ENCODE measurements around the gene CACNA1C. TPM values are rescaled to one million over a fixed set of nuclear protein-coding genes. Genes with fewer than 3 reads are reported as not detected.

The CACNA1C gene
- total and polyA plus RNA-seq, 2 donors (not counting 1 experiment from before 2014, with no cell fraction given): 0.01 to 0.02 TPM

DNA sequence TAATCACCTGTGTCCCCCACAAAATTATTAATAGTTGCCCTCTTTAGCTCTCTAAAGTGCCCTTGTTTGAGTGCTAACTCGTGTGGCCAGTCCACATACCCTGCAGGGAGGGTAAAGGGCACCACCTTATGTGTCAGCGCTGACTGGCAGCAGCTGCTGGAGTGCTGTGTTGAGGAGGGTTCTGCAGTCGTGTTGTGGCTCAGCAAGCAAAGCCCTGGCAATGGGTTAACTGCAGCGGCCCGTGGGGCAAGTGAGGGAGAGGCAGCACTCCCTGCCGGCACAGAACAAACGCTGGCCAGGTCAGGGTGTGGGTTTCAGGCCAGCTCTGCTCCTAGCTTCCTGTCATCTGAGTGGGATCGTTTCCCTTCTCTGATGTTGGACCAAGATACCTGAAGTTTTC is 369.8 kb downstream of the CACNA1C start:
- H3K9me3 ChIP-seq (ENCODE audit: control extremely low read depth in 1 of 3, control insufficient read depth in 2 of 3, insufficient read depth in 1 of 3, low read length in 2 of 3): no peaks in the 10 kb centered on the region
- no peak overlapping the region for H3K4me2 ChIP-seq (replicated peaks; ENCODE audit: low read depth, low read length, poor library complexity, severe bottlenecking)
- no peaks in the 10 kb centered on the region for H3K4me1 ChIP-seq (ENCODE audit: control insufficient read depth in 2 of 2, insufficient read depth in 2 of 2, low read length in 2 of 2)
- DNase-seq (no peak), ATAC-seq (ENCODE audit: low read depth) (no peak)
- intact Hi-C loops (cut with micrococcal nuclease): no loop called here
- H3K27ac ChIP-seq (ENCODE audit: low read length in 2 of 2): no peak overlapping the region
- H2AFZ ChIP-seq (ENCODE audit: insufficient read depth, low read depth, low read length, poor library complexity, severe bottlenecking): no peak overlapping the region
- ChIA-PET POLR2A (no interaction called here), CTCF (no interaction called here)
- H3K36me3 ChIP-seq (replicated peaks in 1 of 2; ENCODE audit: control extremely low read depth in 1 of 2, control insufficient read depth in 1 of 2, extremely low read depth in 1 of 2, insufficient read depth in 2 of 2, low read length in 1 of 2): no peaks in the 10 kb centered on the region
- TF ChIP-seq CTCF (IDR thresholded peaks at IDR 0.05): no peak
- no peak for TF ChIP-seq EZH2 (IDR thresholded peaks at IDR 0.05; ENCODE audit: borderline replicate concordance, insufficient read depth, low read depth, low read length, poor library complexity, severe bottlenecking)
- Mint-ChIP-seq H3K4me1 (no peaks in the 10 kb centered on the region), H3K27ac (no peak overlapping the region), H3K27me3 (peaks cover 18% of the 10 kb centered on the region), H3K4me3 (no peak overlapping the region), H3K9me3 (ENCODE audit: insufficient read depth) (peaks cover 5% of the 10 kb centered on the region)
- no peak overlapping the region for H3K9ac ChIP-seq (ENCODE audit: low read length)
- 78% methylated on average over 8 of the region's 8 CpGs for WGBS (ENCODE audit: insufficient coverage)
- no peaks in the 10 kb centered on the region for H3K27me3 ChIP-seq (replicated peaks in 1 of 4; ENCODE audit: control extremely low read depth in 1 of 4, control insufficient read depth in 3 of 4, insufficient read depth in 4 of 4, low read length in 3 of 4)
- H4K20me1 ChIP-seq (ENCODE audit: control insufficient read depth, insufficient read depth, low read length, poor library complexity, severe bottlenecking): no peaks in the 10 kb centered on the region
- no peaks in the 10 kb centered on the region for H3K79me2 ChIP-seq (ENCODE audit: control insufficient read depth, insufficient read depth, low read length)
- no peak overlapping the region for H3K4me3 ChIP-seq (ENCODE audit: control extremely low read depth in 1 of 5, extremely low read depth in 1 of 5, insufficient read depth in 1 of 5, low read depth in 2 of 5, low read length in 4 of 5)

GRCh38 chr12:2429032-2429431 is 376.2 kb downstream of the CACNA1C start:
- TF ChIP-seq EZH2 (IDR thresholded peaks at IDR 0.05; ENCODE audit: borderline replicate concordance, insufficient read depth, low read depth, low read length, poor library complexity, severe bottlenecking): no peak
- no peak for TF ChIP-seq CTCF (IDR thresholded peaks at IDR 0.05)
- CTCF ChIA-PET: no interaction called here
- H3K4me3 Mint-ChIP-seq: no peak overlapping the region
- no peaks in the 10 kb centered on the region for H3K4me1 Mint-ChIP-seq
- no peaks in the 10 kb centered on the region for H3K36me3 ChIP-seq (replicated peaks in 1 of 2; ENCODE audit: control extremely low read depth in 1 of 2, control insufficient read depth in 1 of 2, extremely low read depth in 1 of 2, insufficient read depth in 2 of 2, low read length in 1 of 2)
- DNase-seq: no peak
- no peak overlapping the region for H3K9ac ChIP-seq (ENCODE audit: low read length)
- H3K4me2 ChIP-seq (replicated peaks; ENCODE audit: low read depth, low read length, poor library complexity, severe bottlenecking): no peak overlapping the region
- no peak overlapping the region for H2AFZ ChIP-seq (ENCODE audit: insufficient read depth, low read depth, low read length, poor library complexity, severe bottlenecking)
- no peaks in the 10 kb centered on the region for H3K27me3 ChIP-seq (replicated peaks in 1 of 4; ENCODE audit: control extremely low read depth in 1 of 4, control insufficient read depth in 3 of 4, insufficient read depth in 4 of 4, low read length in 3 of 4)
- WGBS (ENCODE audit: insufficient coverage): 86% methylated on average over 1 of the region's 4 CpGs
- intact Hi-C loops (cut with micrococcal nuclease): no loop called here
- H3K4me3 ChIP-seq (ENCODE audit: control extremely low read depth in 1 of 5, extremely low read depth in 1 of 5, insufficient read depth in 1 of 5, low read depth in 2 of 5, low read length in 4 of 5): no peak overlapping the region
- POLR2A ChIA-PET: no interaction called here
- peaks cover 5% of the 10 kb centered on the region for H3K9me3 Mint-ChIP-seq (ENCODE audit: insufficient read depth)
- H4K20me1 ChIP-seq (ENCODE audit: control insufficient read depth, insufficient read depth, low read length, poor library complexity, severe bottlenecking): no peaks in the 10 kb centered on the region
- no peaks in the 10 kb centered on the region for H3K9me3 ChIP-seq (ENCODE audit: control extremely low read depth in 1 of 3, control insufficient read depth in 2 of 3, insufficient read depth in 1 of 3, low read length in 2 of 3)
- H3K4me1 ChIP-seq (ENCODE audit: control insufficient read depth in 2 of 2, insufficient read depth in 2 of 2, low read length in 2 of 2): no peaks in the 10 kb centered on the region
- no peak for ATAC-seq (ENCODE audit: low read depth)
- H3K27ac ChIP-seq (ENCODE audit: low read length in 2 of 2): no peak overlapping the region
- H3K27me3 Mint-ChIP-seq: peaks cover 12% of the 10 kb centered on the region
- no peak overlapping the region for H3K27ac Mint-ChIP-seq
- H3K79me2 ChIP-seq (ENCODE audit: control insufficient read depth, insufficient read depth, low read length): no peaks in the 10 kb centered on the region

Measured in B cell (primary cell).